MCF 10A (cell line): ENCODE data around the gene MAML1. TPM values are rescaled to one million over a fixed set of nuclear protein-coding genes. Genes with fewer than 3 reads are reported as not detected.
A peak's percentile ranks its signal among the peaks of the same experiment; 100 is the strongest.

Source experiments
- BruUV-seq: library from RNA; stranded (reverse); fragments of 400-500 nt; replicated peaks from 2 replicates; lab custom pipeline; 2021; lab: Mats Ljungman, UMichigan
- CTCF ChIA-PET: fragments of 300-600 bp; sonication (Branson Sonifier 250); formaldehyde crosslinking; extraction: SDS; loops from one replicate; lab custom pipeline; 2021; ENCODE audit warnings: antibody characterized with exemption, inconsistent platforms; lab: Yijun Ruan, JAX
- POLR2A ChIA-PET: fragments of 300-600, 350-650 bp; sonication (Branson Sonifier 250); formaldehyde crosslinking; extraction: SDS; loops from one replicate; lab custom pipeline; 2020; ENCODE audit warnings: antibody characterized with exemption, inconsistent platforms; lab: Yijun Ruan, JAX
- DNase-seq: peaks from one replicate; pipeline ENCODE4 v3.0.0-alpha.2; 2018; ENCODE audit not compliant: unreplicated experiment
- H3K27ac Mint-ChIP-seq: one replicate; pipeline ENCODE4 v1.8.0; 2022; ENCODE audit warnings: mild to moderate bottlenecking, low read depth, mixed read lengths; ENCODE audit not compliant: unreplicated experiment
- H3K27me3 Mint-ChIP-seq: one replicate; pipeline ENCODE4 v1.8.0; 2022; ENCODE audit warnings: mixed read lengths; ENCODE audit not compliant: insufficient read depth, unreplicated experiment
- H3K36me3 Mint-ChIP-seq: one replicate; pipeline ENCODE4 v1.8.0; 2022; ENCODE audit warnings: mild to moderate bottlenecking, moderate library complexity, mixed read lengths; ENCODE audit not compliant: insufficient read depth, unreplicated experiment
- H3K4me1 Mint-ChIP-seq: one replicate; pipeline ENCODE4 v1.8.0; 2022; ENCODE audit warnings: mixed read lengths; ENCODE audit not compliant: insufficient read depth, unreplicated experiment
- H3K4me3 Mint-ChIP-seq: one replicate; pipeline ENCODE4 v1.8.0; 2022; ENCODE audit warnings: mild to moderate bottlenecking, moderate library complexity, mixed read lengths; ENCODE audit not compliant: unreplicated experiment
- H3K9me3 Mint-ChIP-seq: one replicate; pipeline ENCODE4 v1.8.0; 2022; ENCODE audit warnings: mixed read lengths; ENCODE audit not compliant: unreplicated experiment
- CTCF ChIP-seq: fragments of 200-600 bp; IDR thresholded peaks from one replicate; pipeline ENCODE4 v1.8.0; 2022; ENCODE audit warnings: antibody characterized with exemption, mild to moderate bottlenecking; ENCODE audit not compliant: unreplicated experiment
- intact Hi-C: fragments of 100-400 bp; cut with micrococcal nuclease; formaldehyde crosslinking; loops from 2 replicates; pipeline ENCODE4 v1.14.1; 2022
- total RNA-seq: library from RNA; stranded (reverse); gene quantifications from 2 replicates; pipeline ENCODE4 v1.2.3, GENCODE V29; 2022

Gene MAML1
- total RNA-seq, 1 experiment from 2014 or later: 38.4 TPM

DNA sequence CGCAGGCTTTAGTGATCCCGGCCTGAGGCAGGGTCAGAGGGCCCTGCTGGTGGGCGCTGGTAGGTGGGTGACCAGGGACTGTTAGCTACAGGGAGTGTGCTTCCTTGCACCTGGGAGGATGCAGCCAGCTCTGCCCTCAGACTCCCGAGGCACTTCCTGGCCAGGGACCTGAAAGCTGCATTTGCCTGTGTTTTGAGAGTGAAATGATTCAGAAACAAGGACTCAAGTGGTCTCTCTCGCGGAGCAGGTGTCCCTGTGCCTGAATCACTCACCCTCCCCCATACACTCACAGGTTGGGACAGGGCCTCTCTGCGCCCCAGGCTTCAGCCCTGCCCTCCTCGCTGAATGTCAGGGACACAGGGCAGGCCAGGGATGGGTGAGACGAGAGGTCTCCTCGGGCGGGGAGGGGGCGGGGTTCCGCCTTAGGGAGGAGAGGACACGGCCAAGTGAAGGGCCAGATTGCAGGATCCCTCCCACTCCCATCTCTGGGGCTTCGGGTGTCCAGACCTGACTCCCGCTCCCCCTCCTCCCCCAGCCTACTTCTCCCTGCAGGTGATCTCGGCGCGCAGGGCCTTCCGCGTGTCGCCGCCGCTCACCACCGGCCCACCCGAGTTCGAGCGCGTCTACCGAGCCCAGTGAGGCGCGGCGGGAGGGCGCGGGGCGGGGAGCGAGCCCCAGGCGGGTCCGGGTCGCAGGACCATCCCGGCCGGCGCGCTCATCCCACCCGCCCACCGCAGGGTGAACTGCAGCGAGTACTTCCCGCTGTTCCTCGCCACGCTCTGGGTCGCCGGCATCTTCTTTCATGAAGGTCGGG is 62.6 kb downstream of the MAML1 start:
- Mint-ChIP-seq H3K4me1 (peaks cover 8% of the 10 kb centered on the region), H3K27ac (no peak overlapping the region), H3K9me3 (no peaks in the 10 kb centered on the region), H3K36me3 (peaks cover 31% of the 10 kb centered on the region), H3K27me3 (no peaks in the 10 kb centered on the region), H3K4me3 (peak overlapping the region; percentile 71)
- intact Hi-C loops: no loop called here
- POLR2A ChIA-PET: interaction anchor here (0.6 to 4.8 kb wide), 25 partner anchors 8 to 1186 kb away, joined by 3 to 37 read pairs (median 4); partner anchors contain the start of genes MAML1, MRNIP and SQSTM1
- DNase-seq: peak; percentile 80
- TF ChIP-seq CTCF: no peak
- no TSS peak for BruUV-seq
- CTCF ChIA-PET: interaction anchor here (0.6 to 3.6 kb wide), 12 partner anchors 10 to 221 kb away, joined by 3 to 42 read pairs (median 6); partner anchors contain the start of genes CBY3 and SQSTM1

GRCh38 chr5:179795863-179796833 is 63.5 kb downstream of the MAML1 start:
- intact Hi-C loops: loop anchor here (1.0 to 2.0 kb wide), 3 partner anchors 33 to 111 kb away; partner anchors contain the start of genes MAML1 and TBC1D9B
- POLR2A ChIA-PET: interaction anchor here (0.6 to 4.8 kb wide), 23 partner anchors 9 to 329 kb away, joined by 3 to 37 read pairs (median 4); partner anchors contain the start of genes HNRNPH1, MAML1, MRNIP and SQSTM1
- no TSS peak for BruUV-seq
- DNase-seq: peak; percentile 88
- Mint-ChIP-seq H3K4me1 (peaks cover 8% of the 10 kb centered on the region), H3K36me3 (peaks cover 39% of the 10 kb centered on the region), H3K9me3 (no peaks in the 10 kb centered on the region), H3K27me3 (no peaks in the 10 kb centered on the region), H3K27ac (peak overlapping the region; percentile 26), H3K4me3 (peak overlapping the region; percentile 71)
- peak; percentile 86 for TF ChIP-seq CTCF
- CTCF ChIA-PET: interaction anchor here (0.5 to 3.6 kb wide), 18 partner anchors 10 to 206 kb away, joined by 3 to 42 read pairs (median 4); partner anchors contain the start of genes CBY3 and SQSTM1

- Mint-ChIP-seq H3K4me1 (peaks cover 8% of the 10 kb centered on the region), H3K4me3 (peak overlapping the region; percentile 71), H3K9me3 (no peaks in the 10 kb centered on the region), H3K36me3 (peaks cover 44% of the 10 kb centered on the region), H3K27ac (peak overlapping the region; percentile 26), H3K27me3 (no peaks in the 10 kb centered on the region)
- DNase-seq: no peak
- no TSS peak for BruUV-seq
- no peak for TF ChIP-seq CTCF
- intact Hi-C loops: loop anchor here (1.0 to 2.0 kb wide), 3 partner anchors 34 to 110 kb away; partner anchors contain the start of genes MAML1 and TBC1D9B
- ChIA-PET CTCF (interaction anchor here (0.5 to 3.6 kb wide), 20 partner anchors 9 to 205 kb away, joined by 3 to 42 read pairs (median 3); partner anchors contain the start of genes CBY3 and SQSTM1), POLR2A (interaction anchor here (0.6 to 4.8 kb wide), 17 partner anchors 9 to 238 kb away, joined by 3 to 37 read pairs (median 5); partner anchors contain the start of genes HNRNPH1, MAML1, MRNIP and SQSTM1)
These were observed 64.4 kb downstream of the MAML1 start for GRCh38 chr5:179796877-179797608.
